B cell (primary cell): ENCODE measurements around the gene PTCD1. TPM values are rescaled to one million over a fixed set of nuclear protein-coding genes. Genes with fewer than 3 reads are reported as not detected.

Source experiments
- ATAC-seq: fragments of 200-7000 bp; cut with Tn5 transposase; one replicate; pipeline ENCODE4 v1.10.0; 2021; ENCODE audit warnings: low read depth, mild to moderate bottlenecking, moderate number of reproducible peaks, moderate library complexity
- CTCF ChIA-PET: fragments of 350-600 bp; sonication (Branson Sonifier 250); formaldehyde crosslinking; loops from one replicate; lab custom pipeline; 2021; ENCODE audit warnings: antibody characterized with exemption, inconsistent platforms; lab: Charles Lee
- POLR2A ChIA-PET: fragments of 350-600 bp; sonication (Branson Sonifier 250); formaldehyde crosslinking; loops from one replicate; lab custom pipeline; 2021; ENCODE audit warnings: antibody characterized with exemption; lab: Charles Lee
- DNase-seq: peaks from one replicate; pipeline ENCODE4 v3.0.0; 2013
- H2AFZ ChIP-seq: 2 replicates; pipeline ENCODE4 v1.6.1; 2012; ENCODE audit warnings: mild to moderate bottlenecking, low read depth, low read length; ENCODE audit not compliant: insufficient read depth, poor library complexity, severe bottlenecking
- H3K27ac ChIP-seq, 2 donors: 1 replicate in 1 of 2; 2 replicates in 1 of 2; pipeline ENCODE4 v1.5.1; 2012 to 2013; ENCODE audit warnings: low read length in 2 of 2, mild to moderate bottlenecking in 2 of 2, moderate library complexity in 1 of 2
- H3K27me3 ChIP-seq, 4 experiments: fragments of 200-600 bp in 1 of 4; sonication (generic) in 1 of 4; replicated peaks in 1 of 4; 1 replicate in 2 of 4; 2 replicates in 2 of 4; pipeline versions ENCODE4 v1.6.1 to v1.7.0; 2013 to 2016; ENCODE audit warnings: low read length in 3 of 4, mild to moderate bottlenecking in 2 of 4, mixed read lengths in 1 of 4, moderate library complexity in 1 of 4; ENCODE audit not compliant: insufficient read depth in 4 of 4, control insufficient read depth in 3 of 4; ENCODE audit errors: control extremely low read depth in 1 of 4
- H3K36me3 ChIP-seq, 2 experiments: replicated peaks in 1 of 2; 1 replicate in 1 of 2; 2 replicates in 1 of 2; pipeline versions ENCODE4 v1.6.1 to v1.7.1; 2013; ENCODE audit warnings: low read length in 1 of 2; ENCODE audit not compliant: insufficient read depth in 2 of 2, control insufficient read depth in 1 of 2; ENCODE audit errors: control extremely low read depth in 1 of 2, extremely low read depth in 1 of 2
- H3K4me1 ChIP-seq, 2 donors: fragments of 200-600 bp in 1 of 2; sonication (generic) in 1 of 2; 1 replicate in 1 of 2; 2 replicates in 1 of 2; pipeline versions ENCODE4 v1.5.1 to v1.6.1; 2013 to 2017; ENCODE audit warnings: low read length in 2 of 2; ENCODE audit not compliant: control insufficient read depth in 2 of 2, insufficient read depth in 2 of 2
- H3K4me2 ChIP-seq: replicated peaks from 2 replicates; pipeline ENCODE3; 2012; ENCODE audit warnings: mild to moderate bottlenecking, low read depth, low read length; ENCODE audit not compliant: poor library complexity, severe bottlenecking
- H3K4me3 ChIP-seq, 5 experiments: fragments of 200-600 bp in 1 of 5; sonication (generic) in 1 of 5; 1 replicate in 3 of 5; 2 replicates in 2 of 5; pipeline versions ENCODE4 v1.5.1 to v1.7.0; 2011 to 2016; ENCODE audit warnings: low read length in 4 of 5, mild to moderate bottlenecking in 4 of 5, low read depth in 2 of 5, control low read depth in 1 of 5, moderate library complexity in 1 of 5; ENCODE audit not compliant: insufficient read depth in 1 of 5; ENCODE audit errors: control extremely low read depth in 1 of 5, extremely low read depth in 1 of 5
- H3K79me2 ChIP-seq: fragments of 200-600 bp; sonication (generic); one replicate; pipeline ENCODE4 v1.6.0; 2016; ENCODE audit warnings: low read length; ENCODE audit not compliant: control insufficient read depth, insufficient read depth
- H3K9ac ChIP-seq: fragments of 200-600 bp; sonication (generic); 2 replicates; pipeline ENCODE4 v1.6.1; 2017; ENCODE audit warnings: mild to moderate bottlenecking, low read length, moderate library complexity
- H3K9me3 ChIP-seq, 3 donors: one replicate each; pipeline versions ENCODE4 v1.6.1 to v1.7.1; 2013; ENCODE audit warnings: low read length in 2 of 3; ENCODE audit not compliant: control insufficient read depth in 2 of 3, insufficient read depth in 1 of 3; ENCODE audit errors: control extremely low read depth in 1 of 3
- H4K20me1 ChIP-seq: 2 replicates; pipeline ENCODE4 v1.6.0; 2012; ENCODE audit warnings: mild to moderate bottlenecking, low read length; ENCODE audit not compliant: insufficient read depth, control insufficient read depth, poor library complexity, severe bottlenecking
- H3K27ac Mint-ChIP-seq: one replicate; pipeline ENCODE4 v1.8.0; 2021; ENCODE audit warnings: mixed read lengths
- H3K27me3 Mint-ChIP-seq: one replicate; pipeline ENCODE4 v1.8.0; 2021; ENCODE audit warnings: mixed read lengths
- H3K4me1 Mint-ChIP-seq: one replicate; pipeline ENCODE4 v1.8.0; 2021; ENCODE audit warnings: mixed read lengths
- H3K4me3 Mint-ChIP-seq: one replicate; pipeline ENCODE4 v1.8.0; 2021; ENCODE audit warnings: mixed read lengths
- H3K9me3 Mint-ChIP-seq: one replicate; pipeline ENCODE4 v1.8.0; 2022; ENCODE audit warnings: mixed read lengths; ENCODE audit not compliant: insufficient read depth
- EZH2 ChIP-seq: IDR thresholded peaks from 2 replicates; pipeline ENCODE4 v1.6.1; 2012; ENCODE audit warnings: borderline replicate concordance, low read depth, mild to moderate bottlenecking, moderate library complexity, low read length; ENCODE audit not compliant: insufficient read depth, poor library complexity, severe bottlenecking
- WGBS: methylation state at CpG from one replicate; pipeline ENCODE4 v1.1.5; 2013; ENCODE audit warnings: missing lambda C conversion rate; ENCODE audit not compliant: insufficient coverage; 5-methylcytosine and 5-hydroxymethylcytosine counted together
- intact Hi-C: fragments of 100-400 bp; cut with micrococcal nuclease; formaldehyde crosslinking; loops from one replicate; pipeline ENCODE4 v1.10.0; 2022
- polyA plus RNA-seq: library from polyadenylated mRNA; depleted of rRNA; stranded (reverse); fragments of >200 nt; gene quantifications from 2 replicates; pipeline ENCODE4 v1.2.3, GENCODE V29; 2012
- total RNA-seq, 2 donors: library from RNA; stranded (reverse); fragments of 120-200 nt in 1 of 2; gene quantifications; 1 replicate in 1 of 2; 2 replicates in 1 of 2; pipeline versions ENCODE4 v1.2.3 to v1.2.4, GENCODE V29; 2013 to 2022
- TF ChIP-seq, protein P1 (sequence below): fragments of 200-600 bp; IDR thresholded peaks from one replicate; pipeline ENCODE4 v1.8.0; 2022; ENCODE audit warnings: antibody characterized with exemption, mild to moderate bottlenecking

Gene PTCD1
- total and polyA plus RNA-seq, 2 donors (not counting 1 experiment from before 2014, with no cell fraction given) = 9.7 to 14.8 TPM

DNA sequence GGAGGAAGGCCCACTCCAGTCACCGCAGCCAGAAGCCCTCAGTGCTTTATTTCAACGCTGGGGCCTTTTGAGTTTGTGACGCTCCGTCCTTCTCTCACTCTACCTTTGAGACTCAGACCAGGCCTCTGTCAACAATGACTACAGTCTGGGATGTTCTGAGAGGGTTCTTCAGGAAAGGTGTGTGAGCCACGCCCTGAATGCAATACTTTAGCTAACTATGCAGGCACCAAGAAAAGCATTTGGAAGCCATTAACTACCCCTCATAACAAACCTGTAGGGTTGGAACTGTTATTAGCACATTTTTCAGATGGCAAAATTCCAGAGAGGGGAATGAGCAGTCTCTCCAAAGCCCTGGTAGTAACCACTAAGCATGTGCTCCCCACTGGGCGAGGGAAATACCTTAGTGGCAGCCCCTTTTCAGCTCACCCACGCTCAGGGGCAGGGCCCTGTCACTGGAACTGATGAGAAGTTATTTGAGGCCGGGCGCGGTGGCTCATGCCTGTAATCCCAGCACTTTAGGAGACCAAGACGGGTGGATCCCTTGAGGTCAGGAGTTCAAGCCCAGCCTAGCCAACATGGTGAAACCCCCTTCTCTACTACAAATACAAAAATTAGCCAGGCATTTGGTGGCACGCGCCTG lies 69.7 kb downstream of the PTCD1 start:
- no peak overlapping the region for H3K9ac ChIP-seq
- CTCF ChIA-PET = interaction anchor here (1.5 kb wide), 1 partner anchor 54 kb away, joined by 3 read pairs; no protein-coding TSS in a partner anchor
- Mint-ChIP-seq H3K27ac (no peak overlapping the region), H3K4me3 (no peak overlapping the region), H3K9me3 (no peaks in the 10 kb centered on the region), H3K4me1 (peaks cover 4% of the 10 kb centered on the region), H3K27me3 (no peaks in the 10 kb centered on the region)
- peaks cover 0 to 23% of the 10 kb centered on the region in 2 experiments for H3K36me3 ChIP-seq
- H3K79me2 ChIP-seq = peaks cover 11% of the 10 kb centered on the region
- peaks cover 20% of the 10 kb centered on the region for H4K20me1 ChIP-seq
- peaks cover 3% of the 10 kb centered on the region in 2 donors for H3K4me1 ChIP-seq
- POLR2A ChIA-PET = interaction anchor here (0.7 kb wide), 1 partner anchor 917 kb away, joined by 4 read pairs; no protein-coding TSS in a partner anchor
- no peak overlapping the region for H3K4me3 ChIP-seq
- H3K27me3 ChIP-seq = no peaks in the 10 kb centered on the region
- H3K9me3 ChIP-seq = no peaks in the 10 kb centered on the region
- no peak overlapping the region for H3K27ac ChIP-seq
- DNase-seq = no peak
- H2AFZ ChIP-seq = no peak overlapping the region
- WGBS = 98% methylated on average over 8 of the region's 13 CpGs
- no peak for ATAC-seq
- TF ChIP-seq EZH2 = no peak
- TF ChIP-seq, protein P1, sequence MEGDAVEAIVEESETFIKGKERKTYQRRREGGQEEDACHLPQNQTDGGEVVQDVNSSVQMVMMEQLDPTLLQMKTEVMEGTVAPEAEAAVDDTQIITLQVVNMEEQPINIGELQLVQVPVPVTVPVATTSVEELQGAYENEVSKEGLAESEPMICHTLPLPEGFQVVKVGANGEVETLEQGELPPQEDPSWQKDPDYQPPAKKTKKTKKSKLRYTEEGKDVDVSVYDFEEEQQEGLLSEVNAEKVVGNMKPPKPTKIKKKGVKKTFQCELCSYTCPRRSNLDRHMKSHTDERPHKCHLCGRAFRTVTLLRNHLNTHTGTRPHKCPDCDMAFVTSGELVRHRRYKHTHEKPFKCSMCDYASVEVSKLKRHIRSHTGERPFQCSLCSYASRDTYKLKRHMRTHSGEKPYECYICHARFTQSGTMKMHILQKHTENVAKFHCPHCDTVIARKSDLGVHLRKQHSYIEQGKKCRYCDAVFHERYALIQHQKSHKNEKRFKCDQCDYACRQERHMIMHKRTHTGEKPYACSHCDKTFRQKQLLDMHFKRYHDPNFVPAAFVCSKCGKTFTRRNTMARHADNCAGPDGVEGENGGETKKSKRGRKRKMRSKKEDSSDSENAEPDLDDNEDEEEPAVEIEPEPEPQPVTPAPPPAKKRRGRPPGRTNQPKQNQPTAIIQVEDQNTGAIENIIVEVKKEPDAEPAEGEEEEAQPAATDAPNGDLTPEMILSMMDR = no peak
- intact Hi-C loops = no loop called here
- H3K4me2 ChIP-seq = no peak overlapping the region

Other genes starting within 250 kb of the PTCD1 start
- not detected in 2 replicates for gene KPNA7, start 230.7 kb downstream of the PTCD1 start, total RNA-seq
- gene KPNA7, start 230.7 kb downstream of the PTCD1 start, polyA plus RNA-seq = not detected in 2 replicates
- gene MYH16, start 166.0 kb downstream of the PTCD1 start, total RNA-seq = not detected in 2 replicates
- not detected in 2 replicates for gene MYH16, start 166.0 kb downstream of the PTCD1 start, polyA plus RNA-seq
- 41.7 and 47.8 TPM in 2 replicates for gene ARPC1A, start 112.9 kb downstream of the PTCD1 start, total RNA-seq
- 35.0 and 45.5 TPM in 2 replicates for gene ARPC1A, start 112.9 kb downstream of the PTCD1 start, polyA plus RNA-seq
- 142 and 164 TPM in 2 replicates for gene ARPC1B, start 64.1 kb downstream of the PTCD1 start, total RNA-seq
- gene ARPC1B, start 64.1 kb downstream of the PTCD1 start, polyA plus RNA-seq = 520 and 563 TPM in 2 replicates
- 60.4 and 61.7 TPM in 2 replicates for gene PDAP1, start 30.2 kb downstream of the PTCD1 start, total RNA-seq
- 19.2 and 51.5 TPM in 2 replicates for gene PDAP1, start 30.2 kb downstream of the PTCD1 start, polyA plus RNA-seq
- 53.9 and 57.8 TPM in 2 replicates for gene BUD31, start 29.8 kb downstream of the PTCD1 start, total RNA-seq
- gene BUD31, start 29.8 kb downstream of the PTCD1 start, polyA plus RNA-seq = 69.4 and 118 TPM in 2 replicates
- 60.0 and 63.2 TPM in 2 replicates for gene CPSF4, start 145 bp upstream of the PTCD1 start, total RNA-seq
- 52.9 and 68.9 TPM in 2 replicates for gene CPSF4, start 145 bp upstream of the PTCD1 start, polyA plus RNA-seq
- 108 and 135 TPM in 2 replicates for gene ATP5MF, start 27.4 kb upstream of the PTCD1 start, total RNA-seq
- 835 and 963 TPM in 2 replicates for gene ATP5MF, start 27.4 kb upstream of the PTCD1 start, polyA plus RNA-seq
- 36.7 and 37.3 TPM in 2 replicates for gene ZNF789, start 34.1 kb upstream of the PTCD1 start, total RNA-seq
- gene ZNF789, start 34.1 kb upstream of the PTCD1 start, polyA plus RNA-seq = 16.4 and 19.8 TPM in 2 replicates
- 80.7 and 86.2 TPM in 2 replicates for gene ZNF394, start 61.5 kb upstream of the PTCD1 start, total RNA-seq
- gene ZNF394, start 61.5 kb upstream of the PTCD1 start, polyA plus RNA-seq = 50.5 and 96.5 TPM in 2 replicates
- 10.9 and 11.7 TPM in 2 replicates for gene ZKSCAN5, start 65.9 kb upstream of the PTCD1 start, total RNA-seq
- 3.1 and 3.3 TPM in 2 replicates for gene ZKSCAN5, start 65.9 kb upstream of the PTCD1 start, polyA plus RNA-seq
- 11.9 and 12.8 TPM in 2 replicates for gene FAM200A, start 113.3 kb upstream of the PTCD1 start, total RNA-seq
- 1.6 and 2.1 TPM in 2 replicates for gene FAM200A, start 113.3 kb upstream of the PTCD1 start, polyA plus RNA-seq
- 150 and 154 TPM in 2 replicates for gene ZNF655, start 119.8 kb upstream of the PTCD1 start, total RNA-seq
- gene ZNF655, start 119.8 kb upstream of the PTCD1 start, polyA plus RNA-seq = 125 and 178 TPM in 2 replicates
- gene TMEM225B, start 159.5 kb upstream of the PTCD1 start, total RNA-seq = 0.86 and 1.6 TPM in 2 replicates
- gene TMEM225B, start 159.5 kb upstream of the PTCD1 start, polyA plus RNA-seq = 0.61 and 0.95 TPM in 2 replicates
- 37.1 and 39.5 TPM in 2 replicates for gene ZSCAN25, start 178.1 kb upstream of the PTCD1 start, total RNA-seq
- gene ZSCAN25, start 178.1 kb upstream of the PTCD1 start, polyA plus RNA-seq = 11.8 and 14.7 TPM in 2 replicates
- not detected in 2 replicates for gene CYP3A5, start 241.2 kb upstream of the PTCD1 start, total RNA-seq
- gene CYP3A5, start 241.2 kb upstream of the PTCD1 start, polyA plus RNA-seq = not detected in 2 replicates